ENCODE results near the gene BRMS1. TPM values are rescaled to one million over a fixed set of nuclear protein-coding genes. Genes with fewer than 3 reads are reported as not detected.
A peak's percentile ranks its signal among the peaks of the same experiment; 100 is the strongest.
"Not testable (repeated sequence)": the region's sequence is repeated elsewhere in the genome, so short reads cannot be mapped to it uniquely, and the experiment has no call there.

The BRMS1 gene
- total and polyA plus RNA-seq, 4 experiments from 2014 or later, result 49.8 to 78.7 (median 60.5) TPM

DNA sequence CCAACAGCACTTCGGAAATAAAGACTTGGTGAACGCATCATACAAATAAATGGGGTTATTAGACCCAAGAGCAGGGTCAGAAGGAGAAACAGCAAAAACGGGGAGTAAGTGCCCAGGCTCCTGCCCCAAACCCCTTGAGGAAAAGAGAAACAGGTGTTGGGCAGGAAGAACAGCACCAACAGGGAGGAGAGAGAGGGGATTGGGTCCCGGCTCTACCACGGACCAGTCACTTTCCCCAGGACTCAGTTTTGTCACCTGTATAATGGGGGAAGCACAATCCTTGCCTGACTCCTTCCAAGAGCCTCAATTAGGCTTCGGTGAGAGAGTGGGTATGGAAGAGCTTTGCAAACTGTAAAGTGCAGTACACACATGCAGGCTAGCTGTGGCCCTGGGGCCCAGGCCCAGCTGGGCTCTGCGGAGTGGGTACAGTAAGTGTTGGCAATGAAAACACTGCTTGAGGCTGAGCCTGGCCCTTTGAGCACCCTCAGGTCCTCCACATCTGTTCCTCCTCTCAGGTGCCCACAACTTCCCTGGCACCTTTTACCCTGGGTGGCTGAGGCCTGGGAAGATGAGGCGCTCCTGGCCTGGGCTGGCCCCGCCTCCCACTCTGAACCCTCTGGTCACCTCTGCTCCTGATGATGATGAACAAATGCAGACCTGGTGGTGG lies 17.7 kb upstream of the BRMS1 start:
- no peak for DNase-seq
- Mint-ChIP-seq H3K4me1 (peaks cover 0 to 2% (median 0%) of the 10 kb centered on the region in 4 donors), H3K9me3 (no peaks in the 10 kb centered on the region), H3K27me3 (no peaks in the 10 kb centered on the region), H3K4me3 (no peak overlapping the region), H3K36me3 (no peaks in the 10 kb centered on the region), H3K27ac (peak overlapping the region in 1 of 7 donors; percentile 59)
- ChIA-PET POLR2A (ENCODE audit: partially characterized antibody) (no interaction called here), CTCF (ENCODE audit: partially characterized antibody) (interaction anchor here (0.7 to 8.9 kb wide), 5 partner anchors 11 to 137 kb away, joined by 3 to 87 read pairs (median 3); partner anchors contain the start of gene BRMS1)
- Histone ChIP-seq H3K4me3 (ENCODE audit: low read length in 2 of 2) (no peak overlapping the region), H3K27me3 (ENCODE audit: insufficient read depth, low read length) (no peaks in the 10 kb centered on the region), H3K27ac (ENCODE audit: low read depth, low read length) (no peak overlapping the region), H3K9me3 (ENCODE audit: control insufficient read depth in 1 of 2, low read length in 2 of 2) (no peaks in the 10 kb centered on the region), H3K36me3 (ENCODE audit: insufficient read depth, low read length) (no peaks in the 10 kb centered on the region), H3K4me1 (ENCODE audit: insufficient read depth, low read length) (no peaks in the 10 kb centered on the region)
- intact Hi-C loops (cut with micrococcal nuclease), result no loop called here

DNA sequence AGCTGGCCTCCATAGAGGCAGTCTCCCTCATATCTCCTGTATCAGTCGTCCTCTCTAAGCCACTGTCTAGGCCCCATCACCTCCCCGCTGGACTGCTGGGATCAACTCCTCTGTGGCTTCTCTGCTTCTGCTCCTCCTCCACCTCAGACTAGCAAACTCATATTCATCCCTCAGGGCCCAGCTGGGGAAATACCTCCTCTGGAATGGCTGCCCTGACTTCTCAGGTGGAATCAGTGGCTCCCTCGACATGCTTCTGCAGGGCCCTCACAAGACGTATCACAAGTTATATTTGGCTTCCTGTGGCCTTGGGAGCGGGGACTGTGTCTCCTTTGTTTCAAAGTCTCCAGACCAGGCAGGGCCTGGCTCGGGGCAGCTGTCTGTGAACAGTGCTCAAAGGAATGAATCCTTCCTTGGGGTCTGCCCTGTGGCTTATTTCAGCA lies 16.6 kb upstream of the BRMS1 start:
- Mint-ChIP-seq H3K27ac (peak overlapping the region in 1 of 7 donors; percentile 36), H3K27me3 (no peaks in the 10 kb centered on the region), H3K4me1 (peaks cover 0 to 2% (median 0%) of the 10 kb centered on the region in 4 donors), H3K4me3 (no peak overlapping the region), H3K36me3 (no peaks in the 10 kb centered on the region), H3K9me3 (no peaks in the 10 kb centered on the region)
- Histone ChIP-seq H3K9me3 (ENCODE audit: control insufficient read depth in 1 of 2, low read length in 2 of 2) (no peaks in the 10 kb centered on the region), H3K27me3 (ENCODE audit: insufficient read depth, low read length) (no peaks in the 10 kb centered on the region), H3K4me1 (ENCODE audit: insufficient read depth, low read length) (no peaks in the 10 kb centered on the region), H3K36me3 (ENCODE audit: insufficient read depth, low read length) (no peaks in the 10 kb centered on the region), H3K4me3 (ENCODE audit: low read length in 2 of 2) (no peak overlapping the region), H3K27ac (ENCODE audit: low read depth, low read length) (no peak overlapping the region)
- ChIA-PET POLR2A (ENCODE audit: partially characterized antibody) (no interaction called here), CTCF (ENCODE audit: partially characterized antibody) (interaction anchor here (0.7 to 8.9 kb wide), 2 partner anchors 22 to 25 kb away, joined by 3 to 87 read pairs; no protein-coding TSS in a partner anchor)
- no peak for DNase-seq
- intact Hi-C loops (cut with micrococcal nuclease), result no loop called here

DNA sequence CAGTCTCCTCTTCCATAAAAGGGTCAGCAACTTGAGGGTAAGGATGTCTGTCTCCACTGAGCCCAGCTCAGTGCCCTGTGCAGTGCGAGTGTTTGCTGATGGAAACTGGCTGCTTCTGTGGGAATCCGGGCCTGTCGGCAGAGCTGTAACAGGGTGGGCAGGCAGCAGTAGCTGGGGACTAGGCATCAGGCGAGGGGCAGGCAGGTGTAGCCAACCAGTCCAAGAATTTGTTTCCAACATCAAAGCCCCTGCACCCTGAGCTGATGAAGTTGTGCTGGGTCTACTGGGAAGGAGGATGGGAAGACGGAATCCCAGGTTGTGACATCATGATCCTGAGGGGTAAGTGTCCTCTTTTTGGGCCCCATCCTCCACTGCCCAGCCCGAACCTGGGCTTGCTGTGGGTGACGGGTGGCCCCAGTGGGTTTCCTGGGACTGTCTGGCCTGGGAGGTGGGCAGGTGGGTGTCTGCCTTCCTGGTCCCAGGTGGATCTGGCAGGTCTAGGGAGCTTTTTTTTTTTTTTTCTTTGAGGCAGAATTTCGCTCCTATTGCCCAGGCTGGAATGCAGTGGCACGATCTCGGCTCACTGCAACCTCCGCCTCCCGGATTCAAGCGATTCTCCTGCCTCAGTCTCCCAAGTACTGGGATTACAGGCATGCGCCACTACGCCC lies 15.6 kb upstream of the BRMS1 start:
- H3K27me3 Mint-ChIP-seq, result no peaks in the 10 kb centered on the region
- H3K4me1 ChIP-seq (ENCODE audit: insufficient read depth, low read length), result no peaks in the 10 kb centered on the region
- ChIA-PET POLR2A (ENCODE audit: partially characterized antibody) (interaction anchor here (0.7 kb wide), 1 partner anchor 13 kb away, joined by 4 read pairs; the partner anchor contains the start of gene B4GAT1), CTCF (ENCODE audit: partially characterized antibody) (interaction anchor here (8.9 kb wide), 1 partner anchor 26 kb away, joined by 87 read pairs; no protein-coding TSS in a partner anchor)
- H3K36me3 Mint-ChIP-seq, result no peaks in the 10 kb centered on the region
- no peaks in the 10 kb centered on the region for H3K9me3 Mint-ChIP-seq
- peak overlapping the region in 1 of 7 donors; percentile 35 for H3K27ac Mint-ChIP-seq
- H3K4me1 Mint-ChIP-seq, result peaks cover 0 to 2% (median 0%) of the 10 kb centered on the region in 4 donors
- H3K9me3 ChIP-seq (ENCODE audit: control insufficient read depth in 1 of 2, low read length in 2 of 2), result no peaks in the 10 kb centered on the region
- H3K4me3 ChIP-seq (ENCODE audit: low read length in 2 of 2), result no peak overlapping the region
- H3K27me3 ChIP-seq (ENCODE audit: insufficient read depth, low read length), result no peaks in the 10 kb centered on the region
- intact Hi-C loops (cut with micrococcal nuclease), result no loop called here
- DNase-seq, result no peak
- H3K27ac ChIP-seq (ENCODE audit: low read depth, low read length), result no peak overlapping the region
- no peaks in the 10 kb centered on the region for H3K36me3 ChIP-seq (ENCODE audit: insufficient read depth, low read length)
- no peak overlapping the region for H3K4me3 Mint-ChIP-seq

DNA sequence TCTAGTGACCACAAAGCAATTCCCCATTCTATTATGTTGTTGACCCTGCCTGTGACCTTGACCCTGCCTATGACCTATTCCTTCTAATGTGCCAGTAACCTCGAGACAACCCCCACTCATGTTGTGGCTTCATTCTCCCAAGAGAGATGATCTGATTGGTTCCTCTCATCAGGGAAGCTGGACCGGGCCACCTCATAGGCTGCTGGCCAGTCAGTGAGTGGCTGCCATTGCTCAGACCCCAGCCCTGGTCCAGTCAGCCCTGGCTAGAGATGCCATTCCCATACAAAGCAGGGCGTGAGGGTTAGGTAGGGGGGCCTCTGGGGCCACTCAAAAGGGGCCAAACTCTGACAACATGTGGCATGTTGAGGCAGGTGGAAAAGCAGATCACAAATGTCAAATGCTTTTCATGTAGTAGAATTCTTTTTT lies 14.8 kb upstream of the BRMS1 start:
- H3K27me3 ChIP-seq (ENCODE audit: insufficient read depth, low read length), result no peaks in the 10 kb centered on the region
- H3K27ac ChIP-seq (ENCODE audit: low read depth, low read length), result no peak overlapping the region
- CTCF ChIA-PET (ENCODE audit: partially characterized antibody), result interaction anchor here (8.9 kb wide), 1 partner anchor 27 kb away, joined by 87 read pairs; no protein-coding TSS in a partner anchor
- no peaks in the 10 kb centered on the region for H3K9me3 ChIP-seq (ENCODE audit: control insufficient read depth in 1 of 2, low read length in 2 of 2)
- POLR2A ChIA-PET (ENCODE audit: partially characterized antibody), result interaction anchor here (1.5 kb wide), 1 partner anchor 12 kb away, joined by 3 read pairs; no protein-coding TSS in a partner anchor
- H3K4me3 Mint-ChIP-seq, result no peak overlapping the region
- H3K27me3 Mint-ChIP-seq, result no peaks in the 10 kb centered on the region
- H3K9me3 Mint-ChIP-seq, result no peaks in the 10 kb centered on the region
- H3K36me3 Mint-ChIP-seq, result no peaks in the 10 kb centered on the region
- H3K36me3 ChIP-seq (ENCODE audit: insufficient read depth, low read length), result no peaks in the 10 kb centered on the region
- H3K4me3 ChIP-seq (ENCODE audit: low read length in 2 of 2), result no peak overlapping the region
- H3K4me1 ChIP-seq (ENCODE audit: insufficient read depth, low read length), result no peaks in the 10 kb centered on the region
- peaks cover 0 to 2% (median 0%) of the 10 kb centered on the region in 4 donors for H3K4me1 Mint-ChIP-seq
- intact Hi-C loops (cut with micrococcal nuclease), result no loop called here
- no peak for DNase-seq
- H3K27ac Mint-ChIP-seq, result no peak overlapping the region

DNA sequence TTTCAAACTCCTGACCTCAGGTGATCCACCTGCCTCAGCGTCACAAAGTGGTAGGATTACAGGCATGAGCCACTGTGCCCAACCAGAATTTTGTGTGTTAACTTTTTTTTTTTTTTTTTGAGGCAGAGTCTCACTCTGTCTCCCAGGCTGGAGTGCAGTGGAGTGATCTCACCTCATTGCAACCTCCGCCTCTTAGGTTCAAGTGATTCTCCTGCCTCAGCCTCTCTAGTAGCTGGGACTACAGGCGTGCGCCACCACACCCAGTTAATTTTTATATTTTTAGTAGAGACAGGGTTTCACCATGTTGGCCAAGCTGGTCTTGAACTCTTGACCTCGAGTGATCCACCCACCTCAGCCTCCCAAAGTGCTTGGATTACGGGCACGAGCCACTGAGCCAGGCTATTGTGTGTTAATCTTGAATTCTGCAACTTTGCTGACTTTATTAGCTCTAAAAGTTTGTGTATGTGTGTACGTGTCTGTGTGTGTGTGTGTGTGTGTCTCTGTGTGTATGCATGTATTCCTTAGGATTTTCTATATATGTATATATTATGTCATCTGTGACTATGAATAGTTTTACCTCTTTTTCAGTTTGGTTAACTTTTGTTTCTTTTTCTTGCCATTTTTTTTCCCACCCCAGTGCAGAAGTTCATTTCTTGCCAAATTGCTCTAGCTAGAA lies 5.8 kb upstream of the BRMS1 start:
- intact Hi-C loops (cut with micrococcal nuclease); H3K36me3 ChIP-seq (ENCODE audit: insufficient read depth, low read length); H3K27me3 ChIP-seq (ENCODE audit: insufficient read depth, low read length); DNase-seq; H3K4me3 ChIP-seq (ENCODE audit: low read length in 2 of 2); H3K27me3 Mint-ChIP-seq; H3K4me3 Mint-ChIP-seq; H3K27ac ChIP-seq (ENCODE audit: low read depth, low read length); H3K9me3 Mint-ChIP-seq; H3K9me3 ChIP-seq (ENCODE audit: control insufficient read depth in 1 of 2, low read length in 2 of 2): not testable (repeated sequence)
- CTCF ChIA-PET (ENCODE audit: partially characterized antibody), result interaction anchor here (1.1 to 1.2 kb wide), 2 partner anchors 22 to 35 kb away, joined by 3 to 4 read pairs; no protein-coding TSS in a partner anchor
- H3K27ac Mint-ChIP-seq, result peak overlapping the region in 1 of 7 donors; percentile 99
- H3K4me1 ChIP-seq (ENCODE audit: insufficient read depth, low read length), result peaks cover 22% of the 10 kb centered on the region
- peaks cover 12 to 27% (median 14%) of the 10 kb centered on the region in 4 donors for H3K4me1 Mint-ChIP-seq
- H3K36me3 Mint-ChIP-seq, result peaks cover 5 to 11% of the 10 kb centered on the region in 2 donors
- POLR2A ChIA-PET (ENCODE audit: partially characterized antibody), result interaction anchor here (0.7 to 0.8 kb wide), 2 partner anchors 39 to 235 kb away, joined by 3 read pairs; no protein-coding TSS in a partner anchor

DNA sequence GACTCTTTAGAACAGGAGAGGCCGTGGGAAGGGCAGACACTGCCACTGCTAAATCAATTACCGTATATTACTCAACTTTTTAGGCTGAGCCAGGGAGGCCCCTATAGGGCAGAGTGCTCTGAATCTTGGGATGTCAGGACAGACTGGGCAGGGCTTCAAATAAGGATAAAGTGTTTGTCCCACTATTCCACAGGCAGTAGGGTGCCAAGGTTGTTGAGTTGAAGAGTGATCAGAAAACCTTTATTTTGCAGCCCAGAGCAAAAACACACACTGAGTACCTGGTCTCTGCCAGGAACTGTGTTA lies 4.1 kb upstream of the BRMS1 start:
- H3K4me1 Mint-ChIP-seq, result peaks cover 17 to 44% (median 26%) of the 10 kb centered on the region in 4 donors
- Histone ChIP-seq H3K9me3 (ENCODE audit: control insufficient read depth in 1 of 2, low read length in 2 of 2) (no peaks in the 10 kb centered on the region), H3K27ac (ENCODE audit: low read depth, low read length) (no peak overlapping the region), H3K4me1 (ENCODE audit: insufficient read depth, low read length) (peaks cover 34% of the 10 kb centered on the region), H3K27me3 (ENCODE audit: insufficient read depth, low read length) (no peaks in the 10 kb centered on the region), H3K4me3 (ENCODE audit: low read length in 2 of 2) (no peak overlapping the region), H3K36me3 (ENCODE audit: insufficient read depth, low read length) (no peaks in the 10 kb centered on the region)
- peaks cover 0 to 9% (median 0%) of the 10 kb centered on the region in 8 donors for H3K9me3 Mint-ChIP-seq
- CTCF ChIA-PET (ENCODE audit: partially characterized antibody), result interaction anchor here (0.7 kb wide), 1 partner anchor 8 kb away, joined by 3 read pairs; no protein-coding TSS in a partner anchor
- peaks cover 5 to 19% of the 10 kb centered on the region in 2 donors for H3K36me3 Mint-ChIP-seq
- DNase-seq, result no peak
- POLR2A ChIA-PET (ENCODE audit: partially characterized antibody), result interaction anchor here (2.1 kb wide), 1 partner anchor 268 kb away, joined by 5 read pairs; no protein-coding TSS in a partner anchor
- peak overlapping the region in 5 of 7 donors; percentile 50 to 99 (median 99) for H3K27ac Mint-ChIP-seq
- intact Hi-C loops (cut with micrococcal nuclease), result loop anchor here (5.0 kb wide), 1 partner anchor 38 kb away; no protein-coding TSS in a partner anchor
- peak overlapping the region; percentile 16 to 99 (median 74) for H3K4me3 Mint-ChIP-seq
- peaks cover 1 to 4% of the 10 kb centered on the region in 2 donors for H3K27me3 Mint-ChIP-seq

Measured in CD4-positive, alpha-beta memory T cell (primary cell).